HG02610 (cell line): ENCODE data around the gene NDUFS8.

Source experiments
- ATAC-seq: cut with Tn5 transposase; IDR thresholded peaks from one replicate; pipeline ENCODE4 v1.9.1; 2021; ENCODE audit warnings: mild to moderate bottlenecking, moderate library complexity; ENCODE audit not compliant: unreplicated experiment

NDUFS8 gene

GRCh38 chr11:68048681-68049508 is 18.4 kb downstream of the NDUFS8 start:
- no peak for ATAC-seq

- no peak for ATAC-seq
These were observed 19.3 kb downstream of the NDUFS8 start for GRCh38 chr11:68049509-68050370.

DNA sequence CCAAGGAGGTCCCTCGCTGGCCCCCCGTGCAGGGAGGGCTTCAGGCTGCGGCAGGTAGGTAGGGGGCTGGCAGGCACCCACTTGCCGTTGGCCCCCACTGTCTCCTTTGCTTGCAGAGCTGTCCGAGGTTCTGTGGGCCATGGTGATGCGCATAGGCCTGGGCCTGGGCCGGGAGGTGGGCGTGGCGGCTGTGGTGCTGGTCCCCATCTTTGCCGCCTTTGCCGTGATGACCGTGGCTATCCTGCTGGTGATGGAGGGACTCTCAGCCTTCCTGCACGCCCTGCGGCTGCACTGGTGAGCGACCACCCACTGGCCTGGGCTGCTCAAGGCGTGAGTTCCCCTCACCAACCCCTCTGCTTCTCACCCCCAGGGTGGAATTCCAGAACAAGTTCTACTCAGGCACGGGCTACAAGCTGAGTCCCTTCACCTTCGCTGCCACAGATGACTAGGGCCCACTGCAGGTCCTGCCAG is 19.9 kb downstream of the NDUFS8 start:
- no peak for ATAC-seq

DNA sequence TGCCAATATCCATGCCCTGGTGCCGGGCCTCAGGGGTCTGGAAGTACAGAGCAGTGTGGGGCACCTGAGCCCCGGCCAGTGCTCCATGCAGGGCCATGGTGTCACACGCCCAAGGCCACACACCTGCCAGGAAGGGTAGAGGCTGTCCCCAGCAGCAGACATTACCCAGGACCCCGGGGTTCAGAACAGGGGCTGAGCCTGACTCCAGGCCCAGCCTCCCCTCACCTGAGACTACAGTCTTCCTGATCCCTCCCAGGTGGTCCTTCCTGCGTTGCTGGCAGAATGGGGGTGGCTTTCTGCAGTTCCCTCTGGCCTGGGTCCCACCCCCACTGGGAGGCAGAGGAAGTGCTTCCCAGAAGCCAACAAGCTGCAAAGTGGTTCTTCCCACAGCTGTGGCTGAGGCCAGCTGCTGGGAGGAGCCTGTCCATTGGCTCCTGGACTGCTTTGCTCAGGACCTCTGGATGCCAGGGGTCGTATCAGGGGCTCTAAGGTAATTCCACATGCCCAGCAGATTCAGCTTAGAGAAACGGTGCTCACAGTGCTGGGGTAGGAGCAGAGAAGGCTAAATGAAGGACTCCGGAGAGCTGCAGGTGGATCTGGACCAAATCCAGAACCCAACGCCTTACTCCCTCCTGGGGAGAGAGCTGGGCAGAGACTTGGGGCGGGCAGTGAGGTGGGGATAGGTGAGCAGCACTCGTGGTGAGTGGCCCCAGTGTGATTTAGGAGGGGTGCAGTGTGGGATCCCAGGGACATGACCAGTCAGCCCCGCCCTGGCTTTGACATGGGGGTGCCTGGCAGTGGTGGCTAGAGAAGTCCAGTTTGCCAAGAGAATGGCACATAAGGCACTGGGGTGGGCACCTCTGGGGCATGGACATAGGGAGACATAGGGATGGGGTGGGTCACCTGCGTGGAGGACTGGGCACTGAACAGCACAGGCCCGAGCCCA is 21.0 kb downstream of the NDUFS8 start:
- no peak for ATAC-seq

DNA sequence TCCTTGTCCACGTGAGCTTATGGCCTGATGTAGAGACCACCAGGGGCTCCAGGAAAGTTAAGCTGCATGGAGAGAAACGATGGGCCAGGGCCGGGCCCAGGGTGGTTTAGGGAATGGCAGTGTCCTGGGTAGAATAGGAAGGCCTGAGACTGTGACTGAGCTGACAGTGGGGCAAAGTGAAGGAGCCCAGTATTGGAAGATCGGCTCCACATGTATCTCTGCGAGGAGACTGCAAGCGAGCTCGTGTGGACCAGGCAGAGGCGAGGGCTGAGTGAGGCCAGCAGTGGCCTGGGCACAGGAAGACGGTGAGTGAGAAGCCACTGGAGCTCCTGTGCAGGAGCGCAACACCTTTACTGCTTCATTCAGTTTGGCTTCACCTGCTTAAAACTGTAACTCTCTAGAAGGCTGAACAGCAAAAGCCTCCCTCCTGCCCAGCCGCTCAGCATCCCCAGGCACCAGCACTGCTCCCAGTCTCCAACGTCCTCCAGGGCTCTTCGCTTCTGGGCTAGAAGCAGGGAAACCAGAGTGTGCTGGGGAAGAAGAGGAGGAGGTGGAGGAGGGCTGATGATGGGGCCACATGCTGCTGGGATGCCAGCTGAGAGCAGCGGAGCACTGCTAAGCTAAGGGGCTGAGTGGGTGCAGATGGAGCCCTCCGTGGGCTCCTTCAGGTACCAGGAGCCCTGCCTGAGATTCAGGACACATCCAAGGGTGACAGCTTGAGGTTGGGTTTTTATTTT is 21.8 kb downstream of the NDUFS8 start:
- ATAC-seq, result no peak

DNA sequence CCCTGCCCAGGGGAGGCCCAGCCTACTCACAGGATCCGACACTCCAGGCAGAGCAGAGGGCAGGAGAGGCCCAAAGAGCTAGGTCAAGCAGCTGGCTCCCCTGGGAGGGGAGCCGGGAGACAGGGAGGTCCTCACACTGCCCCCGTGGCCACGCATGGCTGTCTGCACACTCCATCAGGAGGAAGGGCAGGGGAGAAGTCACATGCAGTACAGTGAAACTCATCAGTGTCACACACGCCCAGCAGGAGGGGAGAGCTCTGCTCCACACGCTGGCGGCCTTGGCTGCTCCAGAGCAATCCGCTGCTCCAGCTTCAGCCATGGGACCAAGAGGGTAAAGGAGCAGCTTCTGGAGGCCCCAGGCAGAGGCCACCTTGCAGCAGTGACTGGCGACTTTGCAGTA is 22.6 kb downstream of the NDUFS8 start:
- ATAC-seq, result no peak

DNA sequence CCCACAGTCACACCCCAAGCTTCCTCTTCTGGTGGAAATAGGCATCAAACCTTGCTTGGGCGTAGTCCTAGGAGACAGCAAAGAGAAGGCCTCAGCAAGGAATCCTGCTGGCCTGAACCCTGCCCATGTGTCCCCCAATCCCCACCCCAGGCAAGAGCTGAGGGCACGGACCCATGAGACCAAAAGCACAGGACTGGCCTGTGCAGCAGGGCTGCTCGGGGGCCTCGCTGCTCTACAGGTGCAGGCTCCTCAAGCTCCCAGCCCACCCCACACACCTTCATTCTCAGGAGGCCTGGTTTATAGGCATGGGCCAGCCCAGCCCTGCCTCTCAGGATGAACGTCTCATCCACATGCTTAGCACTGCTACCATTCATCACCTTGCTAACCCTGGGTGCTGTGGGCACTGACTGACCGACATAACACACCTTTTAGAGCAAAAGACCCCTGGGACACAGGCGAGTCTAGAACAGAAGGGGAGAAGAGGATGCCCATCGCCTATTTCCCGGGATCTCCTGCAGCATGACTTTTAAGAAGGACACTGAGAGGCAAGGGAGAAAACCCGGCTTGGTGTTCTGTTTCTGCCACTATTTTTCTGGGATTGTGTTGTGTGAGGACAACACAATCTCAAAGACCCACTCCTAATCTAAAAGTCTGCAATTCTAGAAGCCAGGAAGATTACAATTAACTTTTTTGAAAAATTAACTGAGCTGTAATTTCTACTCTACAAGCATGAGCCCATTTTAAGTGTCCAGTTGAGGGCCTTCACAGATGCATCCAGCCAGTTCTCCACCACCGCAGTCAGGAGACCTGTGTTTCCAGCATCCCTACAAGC is 23.7 kb downstream of the NDUFS8 start:
- ATAC-seq, result no peak

DNA sequence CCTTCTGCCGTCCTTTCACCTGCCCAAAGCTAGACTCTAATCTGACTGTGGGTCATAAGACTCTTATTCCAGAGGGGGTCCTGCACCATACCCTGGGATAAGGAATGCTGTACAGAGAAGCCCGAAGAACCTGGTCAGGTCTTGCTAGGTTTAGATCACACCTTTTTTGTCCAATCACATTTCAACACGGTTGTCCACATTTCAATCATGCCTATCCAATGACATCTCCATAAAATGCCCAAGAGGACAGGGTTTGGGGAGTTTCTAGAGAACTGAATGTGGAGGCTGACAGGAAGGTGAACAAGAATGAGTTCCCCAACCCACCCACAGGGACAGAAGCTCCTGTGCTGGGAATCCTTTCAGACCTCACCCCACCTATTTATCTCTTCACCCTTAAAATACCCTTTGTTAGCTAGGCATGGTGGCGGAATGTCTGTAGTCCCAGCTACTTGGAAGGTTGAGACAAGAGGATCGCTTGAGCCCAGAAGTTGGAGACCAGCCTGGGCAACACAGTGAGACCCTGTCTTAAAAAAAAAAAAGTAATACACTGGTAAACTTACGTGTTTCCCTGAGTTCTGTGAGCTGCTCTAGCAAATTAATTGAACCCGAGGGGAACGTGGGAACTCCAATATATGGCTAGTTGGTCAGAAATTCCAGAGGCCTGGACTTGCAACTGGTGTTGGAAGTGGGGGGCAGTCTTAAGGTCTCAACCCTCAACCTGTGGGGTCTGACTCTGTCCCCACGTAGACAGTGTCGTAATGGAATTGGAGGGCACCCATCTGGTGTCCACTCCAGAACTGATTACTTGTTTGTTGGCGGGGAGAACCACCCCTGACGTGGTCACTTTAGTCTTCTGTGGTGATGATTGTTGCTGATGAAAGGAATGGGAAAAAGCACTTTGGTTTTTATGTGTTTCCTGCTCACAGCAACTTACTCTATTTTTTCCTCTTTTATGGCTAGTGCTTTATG is 26.1 kb downstream of the NDUFS8 start:
- ATAC-seq, result no peak

GRCh38 chr11:68057807-68058206 is 27.3 kb downstream of the NDUFS8 start:
- no peak for ATAC-seq

GRCh38 chr11:68061508-68061907 is 31.0 kb downstream of the NDUFS8 start:
- no peak for ATAC-seq

- ATAC-seq, result no peak
These were observed 34.4 kb downstream of the NDUFS8 start for GRCh38 chr11:68064926-68065325.

DNA sequence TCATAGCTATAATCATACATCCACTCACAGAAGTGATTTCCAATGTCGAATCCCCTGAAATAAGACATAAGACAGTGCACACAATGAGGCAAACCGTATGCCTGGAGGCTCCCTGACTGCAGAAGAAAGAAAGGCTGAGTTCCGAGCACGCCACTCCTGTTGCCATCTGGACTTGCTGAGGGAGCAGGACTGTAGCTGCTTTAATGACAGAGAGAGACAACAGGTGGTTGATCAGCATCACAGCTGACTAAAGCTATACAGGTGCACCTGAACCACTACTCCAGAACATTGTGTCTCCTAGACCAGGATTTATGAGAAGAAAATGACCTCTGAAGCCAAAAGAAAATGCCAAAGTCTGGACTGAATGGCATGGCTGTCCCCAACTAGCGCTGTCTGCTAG is 35.4 kb downstream of the NDUFS8 start:
- no peak for ATAC-seq

DNA sequence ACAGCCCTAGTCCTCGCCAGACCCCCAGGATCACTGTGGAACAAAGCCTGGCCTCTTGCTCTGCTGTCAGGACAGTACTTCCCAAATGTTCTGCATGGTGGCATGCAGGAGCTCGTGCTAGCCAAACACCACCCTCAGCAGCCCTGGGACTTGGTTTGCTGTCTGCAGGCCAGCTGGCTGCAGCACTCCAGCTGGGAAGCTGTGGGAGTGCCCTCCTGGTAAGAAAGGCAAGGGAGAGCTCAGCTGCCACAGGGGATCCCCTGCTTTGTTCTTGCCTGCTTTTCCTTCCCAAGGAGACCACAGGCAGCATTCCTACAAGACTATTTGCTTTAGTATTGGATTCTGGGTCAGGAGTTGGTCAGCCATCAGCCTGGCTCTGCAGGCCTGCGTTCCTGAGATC is 36.3 kb downstream of the NDUFS8 start:
- no peak for ATAC-seq

GRCh38 chr11:68067991-68068390 is 37.5 kb downstream of the NDUFS8 start:
- ATAC-seq, result no peak

DNA sequence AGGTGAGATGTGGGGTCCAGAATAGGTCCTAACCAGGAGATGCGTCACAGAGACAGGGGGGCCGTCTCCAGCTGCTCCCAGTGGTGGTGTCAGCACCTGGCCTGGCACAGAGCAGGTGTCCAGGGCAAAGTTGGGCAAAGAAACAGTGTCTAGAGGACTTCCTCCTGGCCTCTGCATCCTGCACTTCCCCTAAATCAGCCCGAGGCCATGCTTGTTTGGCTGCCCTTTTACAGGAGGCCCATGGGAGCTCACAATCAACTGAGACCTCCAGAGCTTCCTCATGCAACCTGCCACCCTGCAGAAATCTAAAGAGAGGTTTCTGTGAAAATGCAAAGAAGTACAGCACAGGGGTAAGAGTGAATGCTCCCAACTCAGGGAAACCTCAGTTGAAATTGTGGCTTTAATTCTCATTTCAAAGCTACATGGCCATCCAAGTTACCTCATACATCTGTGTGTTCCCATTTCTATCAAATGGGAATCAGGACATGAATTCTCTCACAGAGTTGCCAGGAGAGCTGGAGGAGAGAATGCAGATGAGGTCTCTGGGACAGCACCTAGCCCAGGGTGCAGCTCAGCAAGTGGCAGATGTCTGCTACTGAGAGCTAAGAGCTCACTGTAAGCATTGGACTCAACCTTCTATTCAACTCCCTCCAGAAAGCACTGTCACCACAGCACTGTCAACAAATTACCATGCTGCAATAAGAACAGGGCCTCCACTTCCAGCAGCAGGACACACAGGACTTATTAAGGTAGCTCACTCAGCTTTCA is 41.0 kb downstream of the NDUFS8 start:
- ATAC-seq, result no peak

DNA sequence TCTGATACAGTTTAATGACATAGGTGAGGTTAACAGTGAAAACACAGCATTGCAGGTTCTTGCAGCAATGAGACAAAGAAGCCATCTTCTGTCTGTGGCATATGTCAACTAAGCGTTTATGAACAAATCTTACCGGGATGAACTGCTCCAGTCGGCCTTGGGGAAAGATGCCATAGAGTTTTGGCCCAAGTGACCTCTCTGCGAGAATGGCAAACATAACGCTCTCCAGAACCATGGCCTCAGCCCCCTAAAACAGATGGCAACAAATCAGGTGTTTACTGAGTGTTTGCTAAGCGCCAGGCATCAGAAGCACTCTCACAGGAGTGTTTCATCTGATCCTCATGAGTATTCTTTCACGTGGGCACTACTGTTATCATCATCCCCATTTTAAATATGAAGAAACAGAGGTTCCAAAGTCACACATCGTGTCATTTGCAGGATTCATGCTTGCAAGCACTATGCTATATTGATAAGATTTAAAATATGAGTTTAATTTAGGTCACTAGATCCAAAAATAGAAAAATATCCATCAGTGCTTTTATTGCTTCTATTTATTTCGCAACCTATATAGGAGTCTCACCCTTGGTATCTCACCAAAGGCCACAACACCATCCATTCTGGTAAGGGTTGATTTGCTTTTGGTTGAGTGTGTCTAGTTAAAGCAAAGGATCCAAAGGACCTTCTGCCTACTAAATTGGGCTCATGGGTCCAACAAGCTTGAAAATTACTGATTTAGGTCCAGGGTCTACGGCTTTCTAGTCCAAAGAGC is 44.3 kb downstream of the NDUFS8 start:
- ATAC-seq, result no peak
